Amygdala (tissue), 56 donors: Measurements from ENCODE around the gene SCART1.

Experiments used
- DNase-seq, 56 donors: peaks; one replicate each; lab custom pipeline; 2025; lab: John Stamatoyannopoulos, UW

The SCART1 gene

GRCh38 chr10:133454204-133454893, 604 bp downstream of the SCART1 start:
- DNase-seq: no peak

GRCh38 chr10:133455196-133455595, 1.5 kb downstream of the SCART1 start:
- DNase-seq: no peak

- DNase-seq: no peak
These were observed 1.9 kb downstream of the SCART1 start for GRCh38 chr10:133455611-133456031.

- DNase-seq: no peak
These were observed 2.6 kb downstream of the SCART1 start for GRCh38 chr10:133456041-133456951.

GRCh38 chr10:133457100-133457841, 3.5 kb downstream of the SCART1 start:
- no peak for DNase-seq

- no peak for DNase-seq
These were observed 4.4 kb downstream of the SCART1 start for GRCh38 chr10:133458021-133458709.

GRCh38 chr10:133458710-133459453, 5.1 kb downstream of the SCART1 start:
- no peak for DNase-seq

- no peak for DNase-seq
These were observed 5.9 kb downstream of the SCART1 start for GRCh38 chr10:133459454-133460207.

GRCh38 chr10:133460208-133460769, 6.5 kb downstream of the SCART1 start:
- DNase-seq: no peak

- no peak for DNase-seq
These were observed 7.3 kb downstream of the SCART1 start for GRCh38 chr10:133461027-133461426.

GRCh38 chr10:133461841-133462240, 8.1 kb downstream of the SCART1 start:
- no peak for DNase-seq

- no peak for DNase-seq
These were observed 9.0 kb downstream of the SCART1 start for GRCh38 chr10:133462512-133463305.

- DNase-seq: no peak
These were observed 10.9 kb downstream of the SCART1 start for GRCh38 chr10:133464582-133465031.

GRCh38 chr10:133465191-133465949, 11.6 kb downstream of the SCART1 start:
- DNase-seq: no peak

GRCh38 chr10:133465950-133466474, 12.3 kb downstream of the SCART1 start:
- DNase-seq: no peak

- DNase-seq: no peak
These were observed 13.0 kb downstream of the SCART1 start for GRCh38 chr10:133466683-133467275.
